T-helper 17 cell (primary cell): ENCODE measurements around the gene PGPEP1. TPM values are rescaled to one million over a fixed set of nuclear protein-coding genes. Genes with fewer than 3 reads are reported as not detected.

Experiments used
- ATAC-seq: fragments of 150-1000 bp; cut with Tn5 transposase; 2 replicates; pipeline ENCODE4 v1.10.0; 2021; ENCODE audit warnings: mild to moderate bottlenecking, moderate library complexity
- DNase-seq, 3 donors: peaks; one replicate each; pipeline versions ENCODE4 v3.0.0 to v3.0.0-alpha.2; 2020 to 2021
- H3K9me3 ChIP-seq: one replicate; pipeline ENCODE4 v1.7.0; 2013; ENCODE audit warnings: low read length, mild to moderate bottlenecking; ENCODE audit not compliant: control insufficient read depth, poor library complexity, severe bottlenecking
- H3K27ac Mint-ChIP-seq: one replicate; pipeline ENCODE4 v1.8.0; 2022; ENCODE audit warnings: mild to moderate bottlenecking, moderate library complexity, mixed read lengths
- H3K27me3 Mint-ChIP-seq: one replicate; pipeline ENCODE4 v1.8.0; 2022; ENCODE audit warnings: mixed read lengths
- H3K36me3 Mint-ChIP-seq: one replicate; pipeline ENCODE4 v1.8.0; 2022; ENCODE audit warnings: low read depth, mixed read lengths
- H3K4me1 Mint-ChIP-seq: one replicate; pipeline ENCODE4 v1.8.0; 2022; ENCODE audit warnings: mild to moderate bottlenecking, mixed read lengths
- H3K4me3 Mint-ChIP-seq: one replicate; pipeline ENCODE4 v1.8.0; 2022; ENCODE audit warnings: mild to moderate bottlenecking, moderate library complexity, mixed read lengths
- total RNA-seq, 4 donors: library from RNA in 2 of 4; stranded (reverse) in 2 of 4; gene quantifications; one replicate each; pipeline ENCODE4 v1.2.3 and lab custom pipeline; 2022 to 2026

Gene PGPEP1
- total RNA-seq (10 to 100 TPM; 22.0 to 28.3 TPM), total RNA-seq (lab: John Stamatoyannopoulos, UW) (34.8 to 45.0 reads per million in 2 donors)

GRCh38 chr19:18340190-18340989 lies at the start of gene PGPEP1:
PGPEP1 (plus strand) TSS chr19:18340598; CDS start chr19:18340682, 84 bp downstream.
- Mint-ChIP-seq H3K27ac (peak within 1 kb of the TSS; percentile 79), H3K4me1 (peaks cover 9% of the 10 kb centered on the region), H3K36me3 (no peaks in the 10 kb centered on the region), H3K4me3 (peak within 1 kb of the TSS; percentile 92), H3K27me3 (no peaks in the 10 kb centered on the region)
- no peaks in the 10 kb centered on the region for H3K9me3 ChIP-seq
- DNase-seq (peak; percentile 49 to 55 (median 53)), ATAC-seq (peak; percentile 57)

GRCh38 chr19:18291019-18291524 lies 49.3 kb upstream of the PGPEP1 start:
- H3K4me3 Mint-ChIP-seq, result peak overlapping the region; percentile 88
- no peaks in the 10 kb centered on the region for H3K9me3 ChIP-seq
- H3K27me3 Mint-ChIP-seq, result no peaks in the 10 kb centered on the region
- no peak for DNase-seq
- H3K4me1 Mint-ChIP-seq, result peaks cover 46% of the 10 kb centered on the region
- ATAC-seq, result no peak
- H3K27ac Mint-ChIP-seq, result peak overlapping the region; percentile 99
- H3K36me3 Mint-ChIP-seq, result no peaks in the 10 kb centered on the region

GRCh38 chr19:18291590-18292461 lies 48.6 kb upstream of the PGPEP1 start:
- Mint-ChIP-seq H3K27ac (peak overlapping the region; percentile 99), H3K36me3 (no peaks in the 10 kb centered on the region), H3K4me1 (peaks cover 42% of the 10 kb centered on the region), H3K27me3 (no peaks in the 10 kb centered on the region), H3K4me3 (peak overlapping the region; percentile 88)
- ATAC-seq (peak; percentile 29), DNase-seq (peak in 2 of 3 donors; percentile 63 to 66)
- H3K9me3 ChIP-seq, result no peaks in the 10 kb centered on the region

- DNase-seq (no peak), ATAC-seq (no peak)
- Mint-ChIP-seq H3K36me3 (no peaks in the 10 kb centered on the region), H3K4me1 (peaks cover 42% of the 10 kb centered on the region), H3K27me3 (no peaks in the 10 kb centered on the region), H3K4me3 (peak overlapping the region; percentile 88), H3K27ac (peak overlapping the region; percentile 99)
- no peaks in the 10 kb centered on the region for H3K9me3 ChIP-seq
Observed at GRCh38 chr19:18292462-18292809, 48.0 kb upstream of the PGPEP1 start.

GRCh38 chr19:18292810-18293641 lies 47.4 kb upstream of the PGPEP1 start:
- ATAC-seq, result no peak
- H3K36me3 Mint-ChIP-seq, result no peaks in the 10 kb centered on the region
- DNase-seq, result no peak

GRCh38 chr19:18293642-18294466 lies 46.5 kb upstream of the PGPEP1 start:
- peak overlapping the region; percentile 99 for H3K27ac Mint-ChIP-seq
- H3K4me3 Mint-ChIP-seq, result peak overlapping the region; percentile 88
- DNase-seq (no peak), ATAC-seq (no peak)
- no peaks in the 10 kb centered on the region for H3K27me3 Mint-ChIP-seq
- no peaks in the 10 kb centered on the region for H3K36me3 Mint-ChIP-seq
- H3K9me3 ChIP-seq, result no peaks in the 10 kb centered on the region
- peaks cover 42% of the 10 kb centered on the region for H3K4me1 Mint-ChIP-seq

More at GRCh38 chr19:18292810-18293641, 47.4 kb upstream of the PGPEP1 start:
- H3K4me3 Mint-ChIP-seq, result peak overlapping the region; percentile 88
- no peaks in the 10 kb centered on the region for H3K27me3 Mint-ChIP-seq
- H3K27ac Mint-ChIP-seq, result peak overlapping the region; percentile 99
- H3K4me1 Mint-ChIP-seq, result peaks cover 42% of the 10 kb centered on the region
- H3K9me3 ChIP-seq, result no peaks in the 10 kb centered on the region

- no peaks in the 10 kb centered on the region for H3K27me3 Mint-ChIP-seq
- DNase-seq (peak; percentile 74 to 88 (median 82)), ATAC-seq (peak; percentile 69)
- no peaks in the 10 kb centered on the region for H3K9me3 ChIP-seq
- peak overlapping the region; percentile 88 for H3K4me3 Mint-ChIP-seq
- peak overlapping the region; percentile 99 for H3K27ac Mint-ChIP-seq
- H3K36me3 Mint-ChIP-seq, result no peaks in the 10 kb centered on the region
- H3K4me1 Mint-ChIP-seq, result peaks cover 40% of the 10 kb centered on the region
Observed at GRCh38 chr19:18294467-18294864, 45.9 kb upstream of the PGPEP1 start.

- ATAC-seq (no peak), DNase-seq (no peak)
- no peaks in the 10 kb centered on the region for H3K27me3 Mint-ChIP-seq
- H3K9me3 ChIP-seq, result no peaks in the 10 kb centered on the region
- peaks cover 35% of the 10 kb centered on the region for H3K4me1 Mint-ChIP-seq
- no peak overlapping the region for H3K4me3 Mint-ChIP-seq
- peak overlapping the region; percentile 99 for H3K27ac Mint-ChIP-seq
- H3K36me3 Mint-ChIP-seq, result no peaks in the 10 kb centered on the region
Observed at GRCh38 chr19:18295034-18295451, 45.4 kb upstream of the PGPEP1 start.

- Mint-ChIP-seq H3K27ac (peak overlapping the region; percentile 99), H3K4me1 (peaks cover 20% of the 10 kb centered on the region), H3K36me3 (no peaks in the 10 kb centered on the region), H3K4me3 (no peak overlapping the region), H3K27me3 (no peaks in the 10 kb centered on the region)
- DNase-seq, result no peak
- no peaks in the 10 kb centered on the region for H3K9me3 ChIP-seq
- ATAC-seq, result no peak
Observed at GRCh38 chr19:18297308-18297707, 43.1 kb upstream of the PGPEP1 start.

GRCh38 chr19:18298601-18299000 lies 41.8 kb upstream of the PGPEP1 start:
- peaks cover 18% of the 10 kb centered on the region for H3K4me1 Mint-ChIP-seq
- H3K4me3 Mint-ChIP-seq, result no peak overlapping the region
- H3K27ac Mint-ChIP-seq, result peak overlapping the region; percentile 99
- peaks cover 2% of the 10 kb centered on the region for H3K36me3 Mint-ChIP-seq
- no peaks in the 10 kb centered on the region for H3K27me3 Mint-ChIP-seq
- DNase-seq (no peak), ATAC-seq (no peak)
- no peaks in the 10 kb centered on the region for H3K9me3 ChIP-seq

- peak overlapping the region; percentile 99 for H3K27ac Mint-ChIP-seq
- no peak for ATAC-seq
- H3K27me3 Mint-ChIP-seq, result no peaks in the 10 kb centered on the region
- peaks cover 4% of the 10 kb centered on the region for H3K36me3 Mint-ChIP-seq
- no peaks in the 10 kb centered on the region for H3K9me3 ChIP-seq
- DNase-seq, result no peak
- no peak overlapping the region for H3K4me3 Mint-ChIP-seq
- peaks cover 20% of the 10 kb centered on the region for H3K4me1 Mint-ChIP-seq
Observed at GRCh38 chr19:18299654-18300053, 40.7 kb upstream of the PGPEP1 start.
